GM13977 (cell line): ENCODE results near the gene SMTN.

Experiments used
- DNase-seq: peaks from one replicate; pipeline ENCODE4 v3.0.0; 2012; ENCODE audit warnings: low spot score
- CTCF ChIP-seq: IDR thresholded peaks from 2 replicates; pipeline ENCODE4 v1.5.1; 2012; ENCODE audit warnings: mild to moderate bottlenecking, control low read depth; ENCODE audit not compliant: insufficient read depth; ENCODE audit errors: extremely low read depth, missing control alignments
- in situ Hi-C: fragments of 300-500 bp; cut with MboI; formaldehyde crosslinking; loops from one replicate; pipeline ENCODE4 v1.12.0; 2022; ENCODE audit warnings: low sequenced_read_pairs, low pct_unique_long_range_greater_than_20kb, mixed read lengths, inconsistent platforms; ENCODE audit not compliant: unreplicated experiment

SMTN gene

GRCh38 chr22:31148953-31149627 is 68.0 kb downstream of the SMTN start:
- peak; percentile 75 for DNase-seq
- in situ Hi-C loops = no loop called here

GRCh38 chr22:31150615-31151014 is 69.5 kb downstream of the SMTN start:
- DNase-seq = no peak
- TF ChIP-seq CTCF = no peak
- in situ Hi-C loops = no loop called here

More at GRCh38 chr22:31148953-31149627, 68.0 kb downstream of the SMTN start:
- TF ChIP-seq CTCF = peak; percentile 80

GRCh38 chr22:31151872-31152271 is 70.8 kb downstream of the SMTN start:
- no peak for DNase-seq
- TF ChIP-seq CTCF = no peak
- in situ Hi-C loops = no loop called here

GRCh38 chr22:31153357-31153756 is 72.2 kb downstream of the SMTN start:
- TF ChIP-seq CTCF = no peak
- DNase-seq = no peak
- in situ Hi-C loops = no loop called here
